Subcutaneous abdominal adipose tissue (tissue), 5 donors: ENCODE measurements around the gene ARHGEF11.
A peak's percentile ranks its signal among the peaks of the same experiment; 100 is the strongest.

Experiments
- H3K27ac ChIP-seq: one replicate; pipeline ENCODE4 v1.7.0; 2013; ENCODE audit warnings: low read depth, mild to moderate bottlenecking, inconsistent platforms, low read length, moderate library complexity
- H3K27me3 ChIP-seq, 5 donors: one replicate each; pipeline ENCODE4 v1.7.0; 2013; ENCODE audit warnings: low read length in 5 of 5, inconsistent platforms in 1 of 5; ENCODE audit not compliant: control insufficient read depth in 5 of 5, insufficient read depth in 4 of 5
- H3K36me3 ChIP-seq, 5 donors: one replicate each; pipeline ENCODE4 v1.7.0; 2013; ENCODE audit warnings: low read length in 5 of 5; ENCODE audit not compliant: control insufficient read depth in 5 of 5, insufficient read depth in 5 of 5
- H3K4me1 ChIP-seq, 5 donors: one replicate each; pipeline ENCODE4 v1.7.0; 2013; ENCODE audit warnings: low read length in 5 of 5, mild to moderate bottlenecking in 3 of 5, moderate library complexity in 1 of 5; ENCODE audit not compliant: control insufficient read depth in 5 of 5, insufficient read depth in 5 of 5
- H3K4me3 ChIP-seq, 5 donors: one replicate each; pipeline ENCODE4 v1.7.0; 2013; ENCODE audit warnings: low read length in 5 of 5, low read depth in 1 of 5
- H3K9ac ChIP-seq, 5 donors: one replicate each; pipeline ENCODE4 v1.7.0; 2013; ENCODE audit warnings: low read length in 5 of 5, mild to moderate bottlenecking in 4 of 5, moderate library complexity in 3 of 5
- H3K9me3 ChIP-seq, 5 donors: one replicate each; pipeline ENCODE4 v1.7.0; 2013; ENCODE audit warnings: low read length in 5 of 5; ENCODE audit not compliant: control insufficient read depth in 5 of 5
- donor health status: healthy.
- donor health status: healthy.
- donor health status: healthy.
- donor health status: healthy.
- donor health status: healthy.

The ARHGEF11 gene

GRCh38 chr1:157045250-157046218 is at the start of gene ARHGEF11:
Gene ARHGEF11, minus strand, starts transcription at chr1:157045742. Its CDS starts 1,412 bp downstream, at chr1:157044330.
- H3K27me3 ChIP-seq: no peaks in the 10 kb centered on the region
- no peaks in the 10 kb centered on the region for H3K9me3 ChIP-seq
- H3K4me1 ChIP-seq: peaks cover 3 to 45% (median 44%) of the 10 kb centered on the region in 5 donors
- H3K4me3 ChIP-seq: peak within 1 kb of the TSS; percentile 78 to 86 (median 80)
- H3K27ac ChIP-seq: peak within 1 kb of the TSS; percentile 90
- H3K9ac ChIP-seq: peak within 1 kb of the TSS; percentile 91 to 97 (median 94)
- no peaks in the 10 kb centered on the region for H3K36me3 ChIP-seq

GRCh38 chr1:157095091-157095490 is 49.5 kb upstream of the ARHGEF11 start:
- peaks cover 7 to 48% (median 34%) of the 10 kb centered on the region in 5 donors for H3K4me1 ChIP-seq

GRCh38 chr1:157092831-157093230 is 47.3 kb upstream of the ARHGEF11 start:
- H3K4me3 ChIP-seq: no peak overlapping the region
- H3K4me1 ChIP-seq: peaks cover 7 to 51% (median 34%) of the 10 kb centered on the region in 5 donors
- H3K9me3 ChIP-seq: no peaks in the 10 kb centered on the region
- H3K27me3 ChIP-seq: no peaks in the 10 kb centered on the region
- H3K9ac ChIP-seq: peak overlapping the region in 1 of 5 donors; percentile 17
- H3K36me3 ChIP-seq: no peaks in the 10 kb centered on the region
- peak overlapping the region; percentile 69 for H3K27ac ChIP-seq

More at GRCh38 chr1:157095091-157095490, 49.5 kb upstream of the ARHGEF11 start:
- H3K9ac ChIP-seq: no peak overlapping the region
- H3K36me3 ChIP-seq: no peaks in the 10 kb centered on the region
- H3K9me3 ChIP-seq: no peaks in the 10 kb centered on the region
- no peak overlapping the region for H3K4me3 ChIP-seq
- H3K27me3 ChIP-seq: no peaks in the 10 kb centered on the region
- no peak overlapping the region for H3K27ac ChIP-seq

- Histone ChIP-seq H3K4me3 (no peak overlapping the region), H3K27me3 (no peaks in the 10 kb centered on the region), H3K36me3 (no peaks in the 10 kb centered on the region), H3K4me1 (peaks cover 7 to 51% (median 34%) of the 10 kb centered on the region in 5 donors), H3K27ac (peak overlapping the region; percentile 69), H3K9ac (peak overlapping the region in 1 of 5 donors; percentile 14), H3K9me3 (no peaks in the 10 kb centered on the region)
Observed at GRCh38 chr1:157091668-157092273, 46.2 kb upstream of the ARHGEF11 start.

- no peaks in the 10 kb centered on the region for H3K27me3 ChIP-seq
- H3K36me3 ChIP-seq: no peaks in the 10 kb centered on the region
- H3K4me1 ChIP-seq: peaks cover 7 to 51% (median 34%) of the 10 kb centered on the region in 5 donors
- H3K9ac ChIP-seq: no peak overlapping the region
- no peak overlapping the region for H3K4me3 ChIP-seq
- peak overlapping the region; percentile 64 for H3K27ac ChIP-seq
- no peaks in the 10 kb centered on the region for H3K9me3 ChIP-seq
Observed at GRCh38 chr1:157091186-157091585, 45.6 kb upstream of the ARHGEF11 start.

- Histone ChIP-seq H3K9me3 (no peaks in the 10 kb centered on the region), H3K9ac (no peak overlapping the region), H3K27ac (peak overlapping the region; percentile 64), H3K4me1 (peaks cover 7 to 51% (median 34%) of the 10 kb centered on the region in 5 donors), H3K36me3 (no peaks in the 10 kb centered on the region), H3K27me3 (no peaks in the 10 kb centered on the region), H3K4me3 (no peak overlapping the region)
Observed at GRCh38 chr1:157090771-157091170, 45.2 kb upstream of the ARHGEF11 start.

GRCh38 chr1:157090196-157090647 is 44.7 kb upstream of the ARHGEF11 start:
- Histone ChIP-seq H3K4me3 (no peak overlapping the region), H3K36me3 (no peaks in the 10 kb centered on the region), H3K9me3 (no peaks in the 10 kb centered on the region), H3K9ac (no peak overlapping the region), H3K4me1 (peaks cover 9 to 46% (median 33%) of the 10 kb centered on the region in 5 donors), H3K27me3 (no peaks in the 10 kb centered on the region), H3K27ac (peak overlapping the region; percentile 64)

GRCh38 chr1:157089789-157090188 is 44.2 kb upstream of the ARHGEF11 start:
- Histone ChIP-seq H3K4me1 (peaks cover 9 to 42% (median 30%) of the 10 kb centered on the region in 5 donors), H3K9ac (no peak overlapping the region), H3K27ac (peak overlapping the region; percentile 64)

GRCh38 chr1:157088607-157089006 is 43.1 kb upstream of the ARHGEF11 start:
- Histone ChIP-seq H3K27me3 (no peaks in the 10 kb centered on the region), H3K4me1 (peaks cover 9 to 36% (median 30%) of the 10 kb centered on the region in 5 donors), H3K9ac (no peak overlapping the region), H3K4me3 (no peak overlapping the region), H3K27ac (no peak overlapping the region), H3K36me3 (no peaks in the 10 kb centered on the region), H3K9me3 (no peaks in the 10 kb centered on the region)

More at GRCh38 chr1:157089789-157090188, 44.2 kb upstream of the ARHGEF11 start:
- H3K9me3 ChIP-seq: no peaks in the 10 kb centered on the region
- no peak overlapping the region for H3K4me3 ChIP-seq
- no peaks in the 10 kb centered on the region for H3K27me3 ChIP-seq
- no peaks in the 10 kb centered on the region for H3K36me3 ChIP-seq

- no peaks in the 10 kb centered on the region for H3K36me3 ChIP-seq
Observed at GRCh38 chr1:157087030-157087429, 41.5 kb upstream of the ARHGEF11 start.

More at GRCh38 chr1:157087030-157087429, 41.5 kb upstream of the ARHGEF11 start:
- no peak overlapping the region for H3K4me3 ChIP-seq
- no peak overlapping the region for H3K9ac ChIP-seq
- H3K27me3 ChIP-seq: no peaks in the 10 kb centered on the region
- H3K9me3 ChIP-seq: no peaks in the 10 kb centered on the region
- no peak overlapping the region for H3K27ac ChIP-seq
- H3K4me1 ChIP-seq: peaks cover 5 to 23% (median 18%) of the 10 kb centered on the region in 5 donors
